Dedifferentiated amniotic fluid mesenchymal stem cell (primary cell): ENCODE measurements around the gene CCDC33.

Experiments used
- DNase-seq: peaks from one replicate; pipeline ENCODE4 v3.0.0-alpha.2; 2016; ENCODE audit errors: extremely low spot score

CCDC33 gene

DNA sequence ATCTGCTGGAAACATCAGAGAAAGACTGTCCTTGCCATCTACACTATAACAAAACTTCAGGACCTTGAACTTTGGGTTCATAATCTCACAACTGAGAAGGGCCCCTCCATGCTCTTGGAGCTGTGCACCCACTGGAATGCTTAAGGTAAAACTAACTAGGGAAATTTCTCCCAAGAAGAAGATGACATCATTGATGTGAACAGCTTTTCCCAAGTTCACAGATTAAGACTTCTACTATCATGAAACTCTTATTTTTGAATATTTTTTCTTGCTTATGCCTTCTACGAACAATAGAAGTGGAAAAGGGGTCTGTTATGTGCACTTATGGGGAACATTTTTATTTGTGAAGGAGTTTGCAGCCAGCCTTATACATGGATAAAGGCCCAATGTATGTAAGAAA, 126.4 kb downstream of the CCDC33 start:
- DNase-seq, result no peak

DNA sequence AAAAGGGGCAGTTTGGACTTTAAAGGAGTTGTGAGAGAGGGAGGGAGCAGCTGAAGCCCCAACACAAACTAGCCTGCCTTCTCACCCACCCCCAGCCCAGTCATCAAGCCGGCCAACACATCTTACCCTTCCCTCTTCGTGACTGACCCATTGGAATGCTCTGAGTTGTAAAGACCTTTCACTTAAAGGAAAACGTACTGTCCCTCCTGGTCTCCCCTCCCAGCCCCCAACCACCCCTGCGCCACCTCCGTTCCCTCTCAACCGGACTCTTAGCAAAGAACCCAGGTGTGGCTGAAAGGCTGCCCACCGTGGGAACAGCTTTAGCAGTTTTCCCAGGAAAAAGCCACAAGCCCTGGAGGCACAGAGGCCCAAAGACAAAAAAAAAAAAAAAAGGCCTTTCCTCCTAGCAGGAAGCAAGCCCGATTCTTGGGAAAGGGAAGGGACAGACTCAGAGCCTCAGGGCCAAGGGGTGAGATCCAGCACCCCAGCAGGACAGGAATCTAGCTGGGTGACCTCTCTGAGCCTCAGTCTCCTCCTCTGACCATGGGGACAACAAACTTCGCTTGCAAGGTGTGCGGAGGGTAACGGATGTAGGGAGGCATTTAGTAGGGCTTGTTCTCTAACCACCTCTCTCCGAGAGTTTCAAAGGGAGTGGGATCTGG, 128.9 kb downstream of the CCDC33 start:
- DNase-seq, result no peak

DNA sequence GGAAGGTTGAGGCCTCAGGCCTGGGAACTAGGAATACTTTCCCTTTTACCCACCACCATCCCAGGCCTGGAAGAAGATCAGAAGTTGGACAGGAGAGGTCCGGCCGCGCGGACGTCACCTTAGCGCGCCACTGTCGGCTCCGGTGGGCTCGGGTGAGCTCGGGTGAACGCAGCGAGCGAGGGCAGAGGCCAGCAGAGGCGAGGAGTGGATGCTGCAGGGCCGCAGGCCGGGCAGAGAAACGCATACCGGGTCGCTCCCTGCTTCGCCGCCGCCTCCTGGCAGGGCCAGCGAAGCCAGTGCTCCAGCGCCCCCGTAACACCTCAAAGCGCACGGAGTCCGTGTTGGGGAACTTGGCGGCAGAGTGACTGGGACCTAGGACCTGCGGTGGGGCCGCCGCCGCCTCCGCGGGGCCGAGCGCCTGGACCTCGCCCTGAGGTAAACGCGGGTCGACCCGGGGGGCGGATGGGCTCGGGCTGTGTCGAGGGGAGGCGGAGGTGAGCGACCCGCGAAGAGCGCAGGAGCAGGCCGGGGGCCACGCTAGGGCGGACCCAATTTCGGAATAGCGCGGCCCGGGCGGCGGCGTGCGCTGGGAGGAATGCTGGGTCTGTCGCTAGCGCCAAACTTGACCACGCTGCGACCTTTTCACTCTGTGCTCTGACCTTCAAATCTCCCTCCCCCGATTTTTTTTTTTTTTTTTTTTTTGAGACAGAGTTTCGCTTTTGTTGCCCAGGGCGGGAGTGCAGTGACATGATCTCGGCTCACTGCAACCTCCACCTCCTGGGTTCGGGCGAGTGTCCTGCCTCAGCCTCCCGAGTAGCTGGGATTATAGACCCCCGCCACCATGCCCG, 129.7 kb downstream of the CCDC33 start:
- DNase-seq, result no peak

DNA sequence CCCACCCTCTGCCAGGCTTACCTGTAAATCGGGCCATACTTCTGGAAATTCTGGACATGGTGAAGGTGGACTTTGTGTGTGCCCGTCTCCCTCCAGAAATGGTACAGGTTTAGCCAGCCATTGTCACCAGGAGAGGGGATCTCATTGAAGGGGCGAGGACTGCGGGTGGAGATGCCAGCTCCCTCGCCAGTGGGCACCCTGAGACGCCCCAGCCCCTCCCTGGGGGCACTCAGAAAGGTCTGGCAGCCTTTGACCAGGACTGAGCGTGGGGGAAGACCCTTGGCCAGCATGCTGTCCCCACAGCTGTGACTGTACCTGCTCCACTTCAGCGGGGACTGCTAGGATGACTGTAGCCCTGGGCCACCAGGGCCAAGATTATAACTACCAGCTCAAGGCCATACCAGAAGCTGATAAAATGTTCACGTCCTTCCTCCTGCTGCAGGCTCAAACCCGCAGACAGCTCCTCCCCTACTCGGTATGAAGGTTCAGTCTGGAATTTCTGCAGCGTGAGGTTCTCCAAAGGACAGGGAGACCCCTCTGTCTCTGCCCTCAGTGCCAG, 131.2 kb downstream of the CCDC33 start, which contains the start of gene CYP11A1:
Gene CYP11A1 (minus strand): TSS at position 351 of the 559 bp plus-strand sequence. CDS start 61 bp downstream, at position 290.
- no peak for DNase-seq

DNA sequence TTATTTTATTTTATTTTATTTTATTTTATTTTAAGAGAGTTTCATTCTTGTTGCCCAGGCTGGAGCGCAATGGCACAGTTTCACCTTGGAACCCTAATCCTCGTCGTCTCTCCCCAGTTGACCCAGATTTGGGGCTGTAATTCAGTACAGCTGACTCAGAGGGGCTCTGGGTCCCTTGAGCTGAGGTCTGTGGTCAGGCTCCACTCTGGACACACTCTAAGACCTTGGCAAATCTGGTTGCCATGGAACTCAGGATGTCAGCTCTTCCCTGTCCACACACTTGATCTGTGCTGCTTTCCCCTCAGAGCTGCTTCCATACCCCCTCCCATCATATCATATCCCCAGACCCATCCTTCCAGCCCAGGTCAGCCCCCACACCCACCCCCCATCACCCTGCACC, 132.0 kb downstream of the CCDC33 start:
- no peak for DNase-seq

DNA sequence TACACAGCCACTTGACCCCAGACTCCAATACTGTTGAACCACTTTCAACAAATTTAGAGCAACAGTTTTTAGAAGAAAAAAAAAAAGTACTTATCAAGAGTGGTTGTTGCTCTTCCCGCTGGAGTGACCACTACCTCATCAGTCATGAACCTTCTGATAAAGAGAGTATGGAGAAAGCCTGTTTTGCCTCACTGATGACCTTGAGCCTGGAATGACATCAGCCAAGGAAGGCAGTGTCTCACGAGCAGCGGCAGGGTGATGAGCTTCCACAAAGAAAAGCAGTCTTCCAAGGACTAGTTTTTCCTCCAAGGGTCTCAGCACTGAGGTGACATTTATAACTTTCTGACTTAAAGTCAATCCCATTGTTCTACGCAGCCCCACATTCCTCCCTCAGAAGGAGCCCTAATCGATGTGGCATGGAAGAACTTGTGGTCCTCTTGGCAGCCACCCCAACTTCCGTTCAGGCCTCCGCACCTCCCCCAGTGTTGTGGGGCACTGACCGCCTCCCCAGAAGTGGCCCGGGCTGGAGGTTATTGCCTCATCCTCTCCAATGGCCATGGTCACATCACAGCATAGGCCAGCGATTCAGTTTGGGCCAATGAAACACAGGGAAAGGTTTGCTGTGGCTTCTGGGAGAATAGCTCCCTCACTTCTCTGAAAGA, 133.1 kb downstream of the CCDC33 start:
- no peak for DNase-seq

DNA sequence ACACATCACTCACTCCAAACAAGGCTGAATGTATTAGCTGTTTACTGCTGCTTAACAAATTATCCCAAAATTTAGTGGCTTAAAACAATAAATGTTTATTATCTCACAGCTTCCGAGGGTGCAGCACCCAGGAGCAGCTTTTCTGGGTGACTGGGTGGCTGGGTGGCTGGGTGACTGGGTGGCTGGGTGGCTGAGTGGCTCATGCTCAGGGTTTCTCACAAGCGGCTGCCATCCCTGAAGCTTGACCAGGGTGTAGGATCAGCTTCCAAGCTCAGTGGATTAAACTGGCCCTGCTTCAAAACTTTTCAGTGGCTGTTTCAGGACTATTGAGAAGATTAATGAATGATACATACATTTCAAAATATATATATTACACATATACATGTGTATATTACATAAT, 133.6 kb downstream of the CCDC33 start:
- no peak for DNase-seq

DNA sequence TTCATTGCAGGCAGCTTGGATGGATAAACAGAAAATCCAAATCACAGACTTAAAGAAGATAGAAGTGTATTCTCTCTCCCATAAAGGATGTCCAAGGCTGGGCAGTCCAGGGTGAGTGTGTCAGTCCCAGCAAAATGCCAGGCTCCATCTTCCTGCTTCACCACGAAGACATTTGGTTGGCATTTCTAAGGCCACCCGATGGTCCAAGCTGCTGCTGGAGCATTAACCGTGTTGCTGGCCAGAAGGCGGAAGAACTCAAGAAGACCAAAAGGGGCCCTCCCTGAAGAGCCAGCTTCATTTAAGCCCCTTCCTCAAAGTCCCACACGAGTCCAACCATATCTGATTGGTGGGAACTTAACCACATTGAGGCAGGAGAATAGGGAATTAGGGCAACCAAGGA, 134.3 kb downstream of the CCDC33 start:
- DNase-seq, result no peak

DNA sequence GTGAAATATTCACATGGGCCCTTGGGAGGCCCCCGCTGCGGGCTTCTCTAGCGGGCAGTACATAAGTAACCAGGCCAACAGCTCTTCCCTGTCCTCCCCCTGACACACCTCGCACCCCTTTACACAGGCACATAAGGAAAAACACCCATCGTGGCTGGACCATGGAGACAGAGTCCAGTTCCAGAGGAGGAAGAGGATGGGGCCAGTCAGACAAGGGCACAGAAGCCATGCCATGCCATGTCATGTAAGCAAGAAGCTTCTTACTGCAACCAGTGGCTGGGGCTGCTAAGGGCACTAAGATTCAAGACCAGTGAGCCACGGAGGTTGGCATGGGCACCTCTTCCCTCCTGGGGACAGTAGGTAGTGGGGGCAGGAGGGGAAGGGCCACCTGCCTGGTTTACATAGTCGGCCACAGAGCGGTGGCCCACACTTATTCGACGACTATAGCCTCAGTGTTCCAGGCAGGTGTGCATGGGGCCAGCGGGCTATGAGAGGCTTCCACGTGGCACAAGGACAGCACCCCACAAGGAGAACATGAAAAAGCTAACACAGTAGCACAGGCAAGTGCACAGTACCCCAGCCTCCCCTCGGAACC, 137.0 kb downstream of the CCDC33 start:
- no peak for DNase-seq

DNA sequence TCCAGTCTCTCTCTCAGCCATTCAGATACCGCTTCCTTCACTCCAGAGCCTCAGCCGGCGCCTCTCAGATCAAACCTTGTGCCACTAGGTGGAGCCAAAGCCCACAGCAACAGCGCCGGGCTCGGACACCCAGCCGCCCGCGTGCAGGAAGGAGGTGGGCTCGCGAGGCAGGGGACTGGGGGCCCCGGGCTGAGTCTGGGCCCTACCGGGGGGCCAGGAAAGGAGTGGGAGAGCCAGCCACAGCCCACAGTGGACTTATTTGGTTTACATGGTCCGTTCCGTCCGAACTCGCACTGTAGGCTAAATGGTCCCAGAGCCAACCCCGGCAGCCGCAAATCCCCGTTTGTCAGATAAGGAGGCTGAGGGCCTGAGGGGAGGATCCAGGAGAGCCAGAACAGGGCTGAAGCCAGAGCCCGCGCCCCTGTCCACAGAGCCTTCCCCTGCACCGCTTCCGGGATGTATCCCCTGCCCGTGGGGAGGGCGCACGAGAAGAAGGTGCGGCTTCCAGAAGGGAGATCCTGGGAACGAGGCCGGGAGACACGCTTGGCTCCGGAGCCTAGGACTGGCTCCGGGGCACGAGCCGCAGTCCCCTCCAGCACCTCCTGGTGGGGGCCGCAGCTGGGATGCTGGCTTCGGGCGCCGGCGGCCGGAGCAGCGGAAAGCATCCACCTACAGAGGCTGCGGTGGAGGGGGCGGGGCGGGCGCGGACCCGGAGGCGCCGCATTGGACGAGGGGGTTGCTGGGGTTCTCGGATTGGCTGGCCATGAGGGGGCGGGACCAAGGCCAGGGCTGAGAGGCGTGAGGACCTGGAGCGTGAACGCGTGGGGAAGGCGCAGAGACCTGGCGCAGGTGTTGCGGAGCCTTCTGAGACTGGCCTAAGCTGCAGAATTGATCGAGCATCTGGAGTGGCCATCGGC, 137.9 kb downstream of the CCDC33 start:
- DNase-seq, result peak; percentile 83

DNA sequence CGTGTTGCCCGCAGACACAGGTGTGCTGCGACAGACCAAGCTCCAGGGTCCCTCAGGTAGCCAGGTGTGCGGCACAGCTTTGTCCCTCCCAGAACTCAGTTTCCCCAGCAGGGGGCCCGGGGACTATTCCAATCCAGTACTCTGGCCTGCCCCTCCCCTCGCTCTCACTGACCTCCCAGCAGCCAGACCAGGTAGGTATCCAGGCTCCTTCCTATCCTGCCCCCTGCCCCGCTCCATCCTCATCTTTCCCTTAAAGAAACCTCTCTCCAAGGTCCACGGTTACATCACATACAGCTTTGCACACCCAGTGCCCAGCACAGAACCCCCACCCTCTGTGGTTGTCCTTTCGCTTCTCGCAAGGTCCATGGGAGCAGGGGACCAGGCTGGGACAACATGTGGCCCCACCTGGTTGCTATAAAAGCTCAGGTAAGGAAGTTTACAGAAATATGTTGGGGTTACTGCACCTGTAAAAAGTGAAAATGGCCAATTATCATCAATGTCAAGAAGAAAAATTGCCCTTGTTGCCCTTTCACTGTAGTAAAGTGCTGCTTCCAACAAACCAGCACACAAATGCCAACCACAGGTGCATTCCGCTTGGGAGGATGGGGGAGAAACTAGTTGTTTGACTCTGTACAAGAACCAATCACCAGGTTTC, 138.6 kb downstream of the CCDC33 start:
- no peak for DNase-seq

DNA sequence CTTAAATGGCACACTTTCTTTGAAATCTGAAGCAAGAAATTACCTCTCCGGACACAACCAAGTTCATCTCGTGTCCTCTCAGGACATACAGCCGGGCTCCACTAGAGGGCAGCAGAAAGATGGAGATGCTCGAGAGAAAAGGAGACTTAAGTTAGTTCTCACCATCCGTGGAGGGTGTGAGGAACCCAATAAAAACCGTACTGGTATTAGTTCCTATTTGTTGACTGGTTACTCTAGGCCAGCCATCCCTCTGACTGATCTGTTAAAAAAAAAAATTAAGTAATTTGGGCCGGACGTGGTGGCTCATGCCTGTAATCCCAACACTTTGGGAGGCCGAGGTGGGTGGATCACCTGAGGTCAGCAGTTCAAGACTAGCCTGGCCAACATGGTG, 139.2 kb downstream of the CCDC33 start:
- DNase-seq, result peak; percentile 91

DNA sequence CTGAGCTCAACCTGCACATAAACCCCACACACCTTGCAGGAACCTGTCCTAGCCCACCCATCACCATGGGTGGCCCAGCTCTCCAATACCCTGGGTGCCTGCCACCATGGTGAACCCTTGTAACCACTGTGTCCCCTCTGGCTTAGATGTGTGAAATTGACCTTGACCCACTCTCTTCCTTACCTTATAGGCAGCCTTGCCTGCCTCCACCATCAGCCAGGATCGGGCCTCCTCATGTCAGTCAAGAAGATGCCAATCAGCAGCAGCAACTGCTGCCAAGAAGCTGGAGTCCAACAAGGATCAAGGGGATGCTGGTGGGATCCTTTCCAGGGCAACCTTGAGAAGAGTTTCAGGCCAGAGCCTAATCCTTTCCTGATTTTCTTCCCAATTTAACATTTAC, 140.1 kb downstream of the CCDC33 start:
- no peak for DNase-seq

DNA sequence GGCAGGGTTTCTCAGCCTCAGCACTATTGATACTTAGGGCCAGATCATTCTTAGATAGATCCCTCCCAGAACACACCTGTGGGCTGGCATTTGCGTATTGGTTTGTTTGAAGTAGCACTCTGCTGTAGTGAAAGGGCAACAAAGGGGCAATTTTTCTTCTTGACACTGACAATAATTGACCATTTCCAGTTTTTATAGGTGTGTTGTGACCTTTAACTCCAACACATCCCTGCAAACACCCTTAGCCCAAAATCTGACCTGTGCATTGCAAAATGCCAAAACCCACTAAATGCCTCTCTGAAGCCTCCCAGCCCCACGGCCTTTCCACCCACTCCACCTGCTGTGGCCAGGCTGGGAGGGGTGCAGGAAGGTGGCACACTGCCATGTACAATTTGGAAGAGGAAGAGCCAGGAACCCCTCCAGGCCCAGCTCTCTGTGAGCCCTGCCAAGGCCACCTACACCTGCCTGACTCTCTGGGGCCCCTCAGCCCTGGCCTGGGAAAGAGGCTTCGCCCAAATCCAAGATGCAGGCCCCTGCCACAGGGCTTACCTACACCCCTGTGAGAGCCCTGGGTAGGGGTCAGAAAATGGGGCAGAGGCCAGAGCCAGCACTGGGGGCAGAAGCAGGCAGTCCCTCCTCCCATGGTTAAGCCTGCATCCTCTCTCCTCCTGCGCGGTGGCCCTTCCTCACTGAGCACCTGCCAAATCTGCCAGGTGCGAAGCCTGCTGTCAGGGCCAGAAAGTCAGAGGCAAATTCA, 140.9 kb downstream of the CCDC33 start:
- no peak for DNase-seq

DNA sequence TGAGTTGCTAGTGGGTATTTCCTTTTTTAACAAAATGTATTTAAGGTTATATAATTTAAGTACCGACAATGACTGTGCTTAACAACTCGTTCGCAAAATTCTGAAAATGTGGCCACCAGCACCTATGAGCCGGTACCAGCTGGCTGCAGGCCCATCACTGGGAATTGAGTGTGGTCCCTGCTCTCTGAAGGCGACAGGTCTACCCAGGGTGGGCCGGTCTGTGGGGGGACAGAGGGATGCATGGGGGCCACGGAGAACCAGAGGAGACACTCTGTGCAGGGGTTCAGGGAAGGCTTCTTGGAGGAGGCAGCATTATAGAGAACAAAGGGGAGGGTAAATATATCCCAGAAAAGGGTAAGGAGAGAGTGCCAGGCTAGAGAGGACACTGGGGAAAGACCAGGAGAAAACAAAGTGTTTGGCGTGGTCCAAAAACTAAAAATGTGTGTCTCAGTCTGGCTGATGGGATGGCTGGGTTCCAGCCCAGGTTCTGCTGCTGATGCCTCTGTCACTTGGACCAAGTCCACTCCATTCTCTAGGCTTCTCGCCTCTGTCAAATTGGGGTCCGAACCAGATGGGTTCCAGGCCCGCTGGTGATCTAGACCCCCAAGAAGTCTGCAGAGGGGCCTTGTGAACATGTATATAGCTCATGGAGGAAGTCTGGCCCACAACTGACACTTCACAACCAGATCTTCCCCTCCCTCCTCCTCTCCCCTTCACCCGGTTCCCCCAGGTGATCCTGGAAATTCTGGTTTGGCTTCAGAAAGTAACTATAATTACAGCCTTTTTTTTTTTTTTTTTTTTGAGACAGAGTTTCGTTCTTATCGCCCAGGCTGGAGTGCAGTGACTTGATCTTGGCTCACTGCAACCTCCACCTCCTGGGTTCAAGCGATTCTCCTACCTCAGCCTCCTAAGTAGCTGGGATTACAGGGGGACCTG, 142.0 kb downstream of the CCDC33 start:
- DNase-seq, result no peak

DNA sequence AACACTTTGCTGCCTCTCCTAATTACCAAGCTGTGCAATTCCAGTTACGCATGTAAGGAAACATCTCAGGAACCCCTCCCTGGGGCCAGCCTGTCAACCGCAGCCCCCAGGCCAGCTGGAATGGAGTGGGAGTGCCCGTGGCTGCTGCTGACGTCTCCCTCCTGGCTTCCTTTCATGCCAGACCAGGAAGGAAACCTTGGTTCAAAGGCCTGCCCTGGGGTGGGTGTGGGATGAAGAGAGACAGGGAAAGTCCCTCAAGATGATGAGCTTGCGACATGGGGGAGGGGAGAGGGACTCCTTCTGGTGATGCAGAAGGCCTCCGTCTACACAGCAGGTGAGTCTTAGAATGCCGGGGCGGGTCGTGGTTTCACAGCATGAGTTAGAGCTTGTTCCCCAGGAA, 142.7 kb downstream of the CCDC33 start:
- no peak for DNase-seq

DNA sequence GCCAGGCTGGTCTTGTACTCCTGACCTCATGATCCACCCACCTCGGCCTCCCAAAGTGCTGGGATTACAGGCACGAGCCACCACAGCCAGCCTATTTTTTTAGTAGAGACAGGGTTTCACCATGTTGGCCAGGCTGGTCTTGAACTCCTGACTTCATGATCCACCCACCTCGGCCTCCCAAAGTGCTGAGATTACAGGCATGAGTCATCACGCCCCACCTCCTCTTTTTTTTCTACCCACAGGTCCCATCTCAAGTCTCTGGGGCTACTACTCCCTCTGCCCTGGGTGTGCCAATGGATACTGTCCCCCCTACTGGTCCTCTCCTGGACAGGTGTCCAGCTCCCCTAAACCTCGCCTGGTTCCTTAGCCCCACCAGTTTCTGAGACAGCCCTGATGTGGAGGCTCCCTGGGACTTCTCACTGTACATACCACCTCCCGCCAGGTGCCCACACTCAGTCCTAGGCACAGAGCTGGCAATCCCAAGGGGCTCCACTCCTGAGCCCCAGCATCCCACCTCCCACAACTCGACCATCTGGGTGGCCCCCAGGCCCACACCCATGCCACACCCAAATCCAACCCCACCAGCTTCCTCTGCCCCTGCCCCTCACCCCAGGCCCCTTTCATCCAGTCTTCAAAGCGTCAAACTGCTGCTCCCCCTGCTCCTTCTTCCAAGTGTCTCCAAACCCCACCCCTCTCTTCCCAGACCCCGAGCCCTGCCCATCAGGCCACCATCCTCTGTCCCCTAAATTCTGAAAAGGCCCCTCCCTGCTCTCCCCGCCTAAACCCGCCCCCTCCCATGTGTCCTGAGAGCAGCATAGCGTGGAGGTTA, 144.4 kb downstream of the CCDC33 start:
- DNase-seq, result no peak

DNA sequence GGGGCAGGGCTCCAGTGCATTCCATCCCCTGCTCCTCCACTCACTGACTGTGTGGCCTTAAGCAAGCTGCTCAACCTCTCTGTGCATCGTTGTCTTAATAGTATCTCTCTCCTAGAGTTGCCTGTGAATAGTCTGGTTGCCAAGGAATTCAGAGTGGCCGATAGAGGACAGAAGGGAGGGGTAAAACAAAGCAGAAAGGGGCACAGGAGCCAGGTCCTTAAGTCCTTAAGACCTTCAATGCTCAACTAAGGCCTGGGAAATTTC, 145.0 kb downstream of the CCDC33 start:
- DNase-seq, result no peak
